NCI-H2196 treated with DMSO at 0.1 percent for 48 hours (cell line): ENCODE data around the gene CCL13.
"Not testable (repeated sequence)": the region's sequence is repeated elsewhere in the genome, so short reads cannot be mapped to it uniquely, and the experiment has no call there.

Experiments used
- DNase-seq: peaks from one replicate; lab custom pipeline; 2025; ENCODE audit not compliant: unreplicated experiment; lab: John Stamatoyannopoulos, UW

CCL13 gene

GRCh38 chr17:34356194-34356593, at the start of gene CCL13:
CCL13 (plus strand) TSS chr17:34356480; CDS start chr17:34356527, 47 bp downstream.
- DNase-seq: no peak

DNA sequence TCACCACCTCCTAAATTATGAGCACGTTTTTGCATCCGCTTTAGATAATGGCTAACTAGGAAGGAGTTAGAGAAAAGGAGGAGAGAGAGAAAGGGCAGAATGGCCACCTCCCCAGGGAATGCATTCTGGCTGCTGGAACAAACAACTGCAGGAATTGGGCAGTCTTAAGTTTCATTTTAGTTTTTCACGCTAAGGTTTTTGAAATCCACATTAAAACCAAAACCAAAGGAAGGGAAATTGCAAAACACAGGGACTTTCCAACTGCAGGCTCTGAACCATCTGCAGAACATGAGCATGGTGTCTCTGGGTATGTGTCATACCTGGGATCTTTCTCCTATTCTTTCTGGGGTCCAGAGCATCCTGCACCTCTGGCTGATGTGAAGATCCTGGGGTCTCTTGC, 49.2 kb upstream of the CCL13 start:
- no peak for DNase-seq

DNA sequence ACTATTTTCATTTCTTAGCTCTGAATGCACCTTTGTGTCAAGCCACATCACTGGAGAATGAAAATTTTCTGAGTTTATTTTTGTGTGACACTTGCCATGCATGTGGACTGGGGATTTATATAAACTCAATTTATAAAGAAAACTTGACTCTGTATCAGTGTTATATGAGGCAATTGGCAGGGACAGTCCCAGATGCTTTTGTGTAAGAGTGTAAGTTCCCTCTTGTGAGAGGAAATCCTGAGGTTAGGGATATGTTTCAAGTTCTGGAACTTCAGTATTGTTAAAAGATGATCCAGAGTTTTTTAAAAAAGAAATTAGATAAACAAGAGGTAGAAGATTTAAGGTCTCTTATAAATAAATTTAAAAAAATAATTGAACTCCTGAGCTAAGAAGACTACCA, 47.9 kb upstream of the CCL13 start:
- DNase-seq: no peak

DNA sequence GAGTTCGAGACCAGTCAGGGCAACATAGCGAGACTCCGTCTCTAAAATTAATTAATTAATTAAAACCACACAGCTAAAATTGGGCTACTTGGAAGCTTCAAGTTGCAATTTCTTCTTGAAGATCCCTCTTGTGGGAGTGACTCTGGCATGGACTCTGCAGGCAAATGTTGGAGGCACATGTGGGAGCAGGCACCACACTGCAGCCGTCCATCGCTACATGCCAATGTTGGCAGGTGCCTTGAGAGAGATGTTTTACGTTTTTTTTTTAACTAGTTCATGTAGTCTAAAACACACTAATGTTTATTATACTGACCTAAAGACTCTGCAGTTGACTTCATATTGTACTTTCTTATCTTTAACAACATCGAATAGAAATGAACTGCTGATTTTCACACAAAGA, 45.0 kb upstream of the CCL13 start:
- no peak for DNase-seq

DNA sequence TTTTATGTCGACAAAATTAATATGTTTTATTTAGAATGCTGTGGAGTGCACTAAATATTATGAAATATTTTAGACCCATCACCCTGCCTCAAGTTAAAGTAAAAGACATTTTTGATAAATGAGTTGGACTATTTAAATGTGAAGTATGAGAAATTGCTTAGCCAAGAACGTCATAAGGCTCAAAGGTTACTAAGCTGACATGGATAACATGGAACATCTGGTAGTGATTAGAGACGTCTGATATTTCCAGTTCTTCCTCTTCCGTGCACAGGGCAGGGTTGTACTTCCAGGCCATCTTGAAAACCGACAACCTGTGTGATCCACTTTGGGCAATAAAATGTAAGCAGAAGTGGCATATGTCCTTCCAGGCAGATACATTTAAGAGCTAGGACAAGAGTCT, 44.2 kb upstream of the CCL13 start:
- no peak for DNase-seq

DNA sequence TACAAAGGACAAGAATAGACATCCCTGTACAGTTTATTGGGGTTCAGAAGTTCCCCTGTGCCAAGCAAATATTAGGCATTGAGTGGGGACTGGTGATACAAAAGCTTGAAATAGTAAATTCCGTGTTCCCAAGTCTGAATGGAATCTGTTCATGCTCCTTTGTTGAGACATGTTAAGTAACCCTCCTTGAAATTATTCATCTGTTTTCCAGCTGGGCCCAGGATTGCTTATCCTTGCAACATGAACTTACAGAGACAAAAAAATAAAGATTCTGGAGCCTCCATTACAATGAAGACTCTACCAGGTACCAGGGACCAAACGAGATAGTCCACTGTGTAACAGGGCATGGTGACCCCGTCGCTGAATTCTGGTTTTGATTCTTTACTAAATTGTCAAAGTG, 43.1 kb upstream of the CCL13 start:
- no peak for DNase-seq

DNA sequence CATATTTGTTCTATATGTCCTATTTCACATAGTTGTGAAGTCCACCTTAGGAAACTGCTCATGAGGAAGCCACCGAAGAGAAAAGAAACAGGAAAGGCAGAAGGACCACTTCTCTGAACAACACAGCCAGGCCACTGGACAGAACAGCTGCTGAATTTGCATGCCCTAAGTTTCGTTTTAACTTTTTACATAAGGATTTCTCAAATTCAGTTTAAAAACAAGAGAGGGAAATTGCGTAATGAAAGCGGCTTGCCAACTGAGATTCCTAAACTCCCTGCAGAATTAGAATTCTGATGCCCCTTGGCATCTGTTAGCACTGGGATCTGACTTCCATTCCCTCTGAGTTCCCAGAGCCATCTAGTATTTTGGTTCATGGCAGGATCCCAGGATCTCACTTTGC, 42.0 kb upstream of the CCL13 start:
- DNase-seq: no peak

- DNase-seq: no peak
Observed at GRCh38 chr17:34318474-34318873, 37.8 kb upstream of the CCL13 start.

GRCh38 chr17:34319039-34319483, 37.2 kb upstream of the CCL13 start, which contains the start of gene CCL8:
CCL8 (plus strand) TSS chr17:34319435; CDS start chr17:34319502, 67 bp downstream.
- no peak for DNase-seq

GRCh38 chr17:34321964-34322363, 34.3 kb upstream of the CCL13 start:
- no peak for DNase-seq

GRCh38 chr17:34327580-34327979, 28.7 kb upstream of the CCL13 start:
- not testable (repeated sequence) for DNase-seq

- DNase-seq: no peak
Observed at GRCh38 chr17:34337701-34338100, 18.6 kb upstream of the CCL13 start.

DNA sequence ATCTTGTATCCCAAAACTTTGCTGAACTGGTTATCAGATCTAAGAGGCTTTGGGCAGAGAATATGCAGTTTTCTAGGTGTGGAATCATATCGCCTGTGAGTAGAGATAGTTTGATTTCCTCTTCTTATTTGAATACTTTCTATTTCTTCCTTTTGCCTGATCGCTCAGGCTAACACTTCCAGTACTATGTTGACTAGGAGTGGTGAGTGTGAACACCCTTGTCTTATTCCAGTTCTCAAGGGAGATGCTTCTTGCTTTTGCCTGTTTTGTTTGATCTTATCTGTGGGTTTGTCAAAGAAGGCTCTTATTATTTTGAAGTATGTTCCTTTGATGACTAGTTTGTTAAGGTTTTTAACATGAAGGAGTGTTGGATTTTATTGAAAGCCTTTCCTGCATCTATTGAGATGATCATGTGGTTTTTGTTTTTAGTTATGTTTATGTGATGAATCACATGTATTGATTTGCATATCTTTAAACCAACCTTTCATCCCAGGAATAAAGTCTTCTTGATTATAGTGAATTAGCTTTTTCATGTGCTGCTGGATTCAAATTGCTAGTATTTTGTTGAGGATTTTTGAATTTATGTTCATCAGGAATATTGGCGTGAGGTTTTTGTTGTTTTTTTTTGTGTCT, 17.0 kb upstream of the CCL13 start:
- no peak for DNase-seq

- no peak for DNase-seq
Observed at GRCh38 chr17:34341916-34342315, 14.4 kb upstream of the CCL13 start.

GRCh38 chr17:34347063-34347462, 9.2 kb upstream of the CCL13 start:
- DNase-seq: no peak

- DNase-seq: no peak
Observed at GRCh38 chr17:34349751-34350150, 6.5 kb upstream of the CCL13 start.

- no peak for DNase-seq
Observed at GRCh38 chr17:34351096-34351495, 5.2 kb upstream of the CCL13 start.

GRCh38 chr17:34352191-34352590, 4.1 kb upstream of the CCL13 start:
- no peak for DNase-seq

DNA sequence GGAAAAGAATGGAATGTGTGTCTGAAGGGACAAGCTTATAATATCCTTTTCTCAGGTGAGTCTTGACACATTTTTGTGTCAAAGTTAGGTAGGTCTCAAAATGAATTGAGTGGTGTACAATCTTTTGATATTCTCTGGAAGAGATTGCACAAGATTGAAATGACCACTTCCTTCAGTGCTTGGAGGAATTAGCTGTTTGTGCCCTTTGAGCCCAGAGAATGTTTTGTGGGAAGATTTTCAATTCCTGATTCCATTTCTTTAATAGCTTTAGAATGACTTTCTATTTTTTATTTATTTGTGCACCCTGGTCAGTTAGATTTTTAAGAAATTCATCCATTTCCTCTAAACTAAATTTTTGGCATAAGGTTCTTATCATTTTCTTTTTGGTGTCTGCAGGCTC, 1.6 kb upstream of the CCL13 start:
- DNase-seq: no peak

DNA sequence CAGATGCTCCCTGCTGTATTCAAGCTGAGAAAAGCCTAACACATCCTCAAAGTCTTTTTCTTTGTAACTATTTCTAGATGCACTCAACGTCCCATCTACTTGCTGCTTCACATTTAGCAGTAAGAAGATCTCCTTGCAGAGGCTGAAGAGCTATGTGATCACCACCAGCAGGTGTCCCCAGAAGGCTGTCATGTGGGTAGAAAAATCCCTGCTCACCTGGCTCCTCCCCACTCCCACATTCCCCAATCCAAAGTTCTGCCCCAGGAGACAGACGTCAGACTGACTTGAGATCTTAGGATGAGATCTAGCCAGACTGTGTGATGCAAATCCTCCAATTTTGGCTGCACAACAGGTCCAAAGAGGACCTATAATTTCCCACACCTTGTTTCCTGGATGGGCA, 1.1 kb downstream of the CCL13 start:
- DNase-seq: no peak

- no peak for DNase-seq
Observed at GRCh38 chr17:34358631-34359030, 2.4 kb downstream of the CCL13 start.

- no peak for DNase-seq
Observed at GRCh38 chr17:34360601-34361270, 4.5 kb downstream of the CCL13 start.
